HepG2 (cell line): ENCODE results near the gene CAMKMT. TPM values are rescaled to one million over a fixed set of nuclear protein-coding genes. Genes with fewer than 3 reads are reported as not detected.

Experiments used
- CEBPB ChIP-seq: IDR thresholded peaks from 2 replicates; pipeline ENCODE4 v1.6.1; 2011; ENCODE audit warnings: low read depth, low read length, improper control_type of control experiment, borderline replicate concordance
- EEA1 ChIP-seq: sonication (generic); formaldehyde crosslinking; IDR thresholded peaks from 2 replicates; pipeline ENCODE4 v1.5.1; 2020; ENCODE audit warnings: mild to moderate bottlenecking, missing genetic modification reagents, borderline replicate concordance
- HOXA3 ChIP-seq: sonication (generic); formaldehyde crosslinking; IDR thresholded peaks from 2 replicates; pipeline ENCODE4 v1.5.0; 2020; ENCODE audit warnings: missing genetic modification reagents
- KDM2A ChIP-seq: sonication (generic); formaldehyde crosslinking; IDR thresholded peaks from 2 replicates; pipeline ENCODE4 v1.4.0; 2020; ENCODE audit warnings: low read depth, missing genetic modification reagents, borderline replicate concordance
- PITX1 ChIP-seq: sonication (generic); formaldehyde crosslinking; IDR thresholded peaks from 2 replicates; pipeline ENCODE4 v1.5.1; 2020; ENCODE audit warnings: mild to moderate bottlenecking, missing genetic modification reagents
- SKI ChIP-seq: fragments of 450-650 bp; IDR thresholded peaks from one replicate; pipeline ENCODE4 v1.6.1; 2018; ENCODE audit warnings: mild to moderate bottlenecking; ENCODE audit not compliant: partially characterized antibody
- STAG1 ChIP-seq: sonication (generic); formaldehyde crosslinking; IDR thresholded peaks from 2 replicates; pipeline ENCODE4 v1.4.0; 2020; ENCODE audit warnings: missing genetic modification reagents
- XRCC5 ChIP-seq: fragments of 200-400 bp; formaldehyde crosslinking; optimal IDR thresholded peaks from 2 replicates; pipeline ENCODE3; 2017; ENCODE audit warnings: mild to moderate bottlenecking, low read length
- ZNF709 ChIP-seq: sonication (generic); formaldehyde crosslinking; IDR thresholded peaks from 2 replicates; pipeline ENCODE4 v1.5.0; 2020; ENCODE audit warnings: mild to moderate bottlenecking, missing genetic modification reagents
- ZSCAN25 ChIP-seq: sonication (generic); formaldehyde crosslinking; IDR thresholded peaks from 2 replicates; pipeline ENCODE4 v1.8.0; 2022; ENCODE audit warnings: mild to moderate bottlenecking, missing genetic modification reagents
- polyA plus RNA-seq, 8 experiments: library from polyadenylated mRNA; depleted of rRNA in 3 of 8; stranded (reverse) in 7 of 8; unstranded in 1 of 8; fragments of >200 nt; fragmentation: Illumina TruSeq in 4 of 8; extraction: Trizol in 4 of 8; gene quantifications; 2 replicates each; pipeline versions ENCODE4 v1.2.1 to v1.2.3, GENCODE V29; 2011 to 2016; ENCODE audit warnings: low read depth in 4 of 8, missing spikeins in 1 of 8, mixed read lengths in 1 of 8; ENCODE audit not compliant: insufficient read depth in 1 of 8
- total RNA-seq, 5 experiments: library from RNA; depleted of rRNA; stranded (reverse); fragments of >200 nt; fragmentation: Illumina TruSeq; extraction: Trizol; gene quantifications; 2 replicates each; pipeline ENCODE4 v1.2.3, GENCODE V29; 2016; ENCODE audit warnings: low read depth in 1 of 5
- TF ChIP-seq, protein P1 (sequence below): sonication (generic); formaldehyde crosslinking; IDR thresholded peaks from 2 replicates; pipeline ENCODE4 v1.4.0; 2020; ENCODE audit warnings: missing genetic modification reagents
- TF ChIP-seq, protein P2 (sequence below): IDR thresholded peaks from 2 replicates; pipeline ENCODE4 v1.6.1; 2016; ENCODE audit warnings: low read depth
- TF ChIP-seq, protein P3 (sequence below): sonication (generic); formaldehyde crosslinking; IDR thresholded peaks from 2 replicates; pipeline ENCODE4 v1.8.0; 2022; ENCODE audit warnings: mild to moderate bottlenecking, missing genetic modification reagents, moderate library complexity
- TF ChIP-seq, protein P4 (sequence below), 2 experiments: sonication (generic) in 1 of 2; formaldehyde crosslinking in 1 of 2; IDR thresholded peaks; 2 replicates each; pipeline versions ENCODE4 v1.4.0 to v1.6.1; 2018 to 2020; ENCODE audit warnings: missing genetic modification reagents in 2 of 2, borderline replicate concordance in 1 of 2, low read depth in 1 of 2, mild to moderate bottlenecking in 1 of 2, missing biosample characterization in 1 of 2
- TF ChIP-seq, protein P5 (sequence below): sonication (generic); formaldehyde crosslinking; conservative IDR thresholded peaks from 2 replicates; pipeline ENCODE4 v1.8.0; 2022; ENCODE audit warnings: missing genetic modification reagents
- TF ChIP-seq, protein P6 (sequence below): sonication (generic); formaldehyde crosslinking; IDR thresholded peaks from 2 replicates; pipeline ENCODE4 v1.4.0; 2020; ENCODE audit warnings: missing genetic modification reagents, borderline replicate concordance
- TF ChIP-seq, protein P7 (sequence below): IDR thresholded peaks from 2 replicates; pipeline ENCODE4 v1.6.1; 2016; ENCODE audit warnings: low read depth, control low read depth

Gene CAMKMT
- total and polyA plus RNA-seq, 2 of the 13 experiments (the other 11 are each of a cell fraction or from before 2014, with no cell fraction given) = 6.9 to 20.8 TPM

DNA sequence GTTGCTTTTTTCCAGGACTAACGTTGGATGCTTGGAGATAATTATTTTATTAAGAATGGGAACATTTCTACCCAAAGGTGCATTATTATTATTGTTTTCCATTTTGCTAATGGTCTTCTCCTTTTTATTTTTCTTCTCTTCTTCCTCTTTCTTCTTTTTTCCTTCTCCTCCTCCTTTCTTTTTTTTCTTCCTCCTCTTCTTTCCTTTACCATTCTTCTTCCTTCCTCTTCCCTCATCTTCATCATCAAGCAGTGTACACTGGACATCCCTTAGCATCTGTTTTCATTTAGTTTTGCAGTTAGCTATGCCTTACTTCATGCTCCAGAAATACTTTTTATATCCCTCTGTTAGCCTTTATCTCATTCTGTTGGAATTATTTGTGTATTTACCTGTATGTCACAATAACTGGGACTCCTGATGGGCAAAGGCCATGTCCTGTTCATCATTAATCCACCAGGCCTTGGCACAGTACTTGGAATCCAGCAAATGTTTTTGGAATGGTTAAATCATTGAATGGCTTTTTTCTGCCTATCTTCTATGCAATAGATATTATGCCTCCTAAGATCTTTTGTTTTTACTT is 162.7 kb downstream of the CAMKMT start (continued):
- TF ChIP-seq CEBPB = peak; percentile 94
- TF ChIP-seq STAG1 (CRISPR knock-in tag) = no peak
- TF ChIP-seq, protein P1, sequence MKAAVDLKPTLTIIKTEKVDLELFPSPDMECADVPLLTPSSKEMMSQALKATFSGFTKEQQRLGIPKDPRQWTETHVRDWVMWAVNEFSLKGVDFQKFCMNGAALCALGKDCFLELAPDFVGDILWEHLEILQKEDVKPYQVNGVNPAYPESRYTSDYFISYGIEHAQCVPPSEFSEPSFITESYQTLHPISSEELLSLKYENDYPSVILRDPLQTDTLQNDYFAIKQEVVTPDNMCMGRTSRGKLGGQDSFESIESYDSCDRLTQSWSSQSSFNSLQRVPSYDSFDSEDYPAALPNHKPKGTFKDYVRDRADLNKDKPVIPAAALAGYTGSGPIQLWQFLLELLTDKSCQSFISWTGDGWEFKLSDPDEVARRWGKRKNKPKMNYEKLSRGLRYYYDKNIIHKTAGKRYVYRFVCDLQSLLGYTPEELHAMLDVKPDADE (CRISPR knock-in tag) = no peak
- TF ChIP-seq EEA1 (CRISPR knock-in tag) = no peak
- TF ChIP-seq, protein P2, sequence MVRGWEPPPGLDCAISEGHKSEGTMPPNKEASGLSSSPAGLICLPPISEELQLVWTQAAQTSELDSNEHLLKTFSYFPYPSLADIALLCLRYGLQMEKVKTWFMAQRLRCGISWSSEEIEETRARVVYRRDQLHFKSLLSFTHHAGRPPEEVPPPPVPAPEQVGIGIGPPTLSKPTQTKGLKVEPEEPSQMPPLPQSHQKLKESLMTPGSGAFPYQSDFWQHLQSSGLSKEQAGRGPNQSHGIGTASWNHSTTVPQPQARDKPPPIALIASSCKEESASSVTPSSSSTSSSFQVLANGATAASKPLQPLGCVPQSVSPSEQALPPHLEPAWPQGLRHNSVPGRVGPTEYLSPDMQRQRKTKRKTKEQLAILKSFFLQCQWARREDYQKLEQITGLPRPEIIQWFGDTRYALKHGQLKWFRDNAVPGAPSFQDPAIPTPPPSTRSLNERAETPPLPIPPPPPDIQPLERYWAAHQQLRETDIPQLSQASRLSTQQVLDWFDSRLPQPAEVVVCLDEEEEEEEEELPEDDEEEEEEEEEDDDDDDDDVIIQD (CRISPR knock-in tag) = 0 out of 2 replicates have a peak, but pooled peaks have one; percentile 47
- no peak for TF ChIP-seq ZNF709 (CRISPR knock-in tag)
- TF ChIP-seq ZSCAN25 (CRISPR knock-in tag) = no peak
- TF ChIP-seq, protein P3, sequence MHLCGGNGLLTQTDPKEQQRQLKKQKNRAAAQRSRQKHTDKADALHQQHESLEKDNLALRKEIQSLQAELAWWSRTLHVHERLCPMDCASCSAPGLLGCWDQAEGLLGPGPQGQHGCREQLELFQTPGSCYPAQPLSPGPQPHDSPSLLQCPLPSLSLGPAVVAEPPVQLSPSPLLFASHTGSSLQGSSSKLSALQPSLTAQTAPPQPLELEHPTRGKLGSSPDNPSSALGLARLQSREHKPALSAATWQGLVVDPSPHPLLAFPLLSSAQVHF (CRISPR knock-in tag) = no peak
- no peak for TF ChIP-seq KDM2A (CRISPR knock-in tag)
- TF ChIP-seq, protein P4, sequence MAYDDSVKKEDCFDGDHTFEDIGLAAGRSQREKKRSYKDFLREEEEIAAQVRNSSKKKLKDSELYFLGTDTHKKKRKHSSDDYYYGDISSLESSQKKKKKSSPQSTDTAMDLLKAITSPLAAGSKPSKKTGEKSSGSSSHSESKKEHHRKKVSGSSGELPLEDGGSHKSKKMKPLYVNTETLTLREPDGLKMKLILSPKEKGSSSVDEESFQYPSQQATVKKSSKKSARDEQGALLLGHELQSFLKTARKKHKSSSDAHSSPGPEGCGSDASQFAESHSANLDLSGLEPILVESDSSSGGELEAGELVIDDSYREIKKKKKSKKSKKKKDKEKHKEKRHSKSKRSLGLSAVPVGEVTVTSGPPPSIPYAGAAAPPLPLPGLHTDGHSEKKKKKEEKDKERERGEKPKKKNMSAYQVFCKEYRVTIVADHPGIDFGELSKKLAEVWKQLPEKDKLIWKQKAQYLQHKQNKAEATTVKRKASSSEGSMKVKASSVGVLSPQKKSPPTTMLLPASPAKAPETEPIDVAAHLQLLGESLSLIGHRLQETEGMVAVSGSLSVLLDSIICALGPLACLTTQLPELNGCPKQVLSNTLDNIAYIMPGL (CRISPR knock-in tag; IDR thresholded peaks at IDR 0.05; ENCODE audit: borderline replicate concordance in 1 of 2, low read depth in 1 of 2) = no peak
- TF ChIP-seq XRCC5 = no peak
- no peak for TF ChIP-seq SKI
- TF ChIP-seq, protein P5, sequence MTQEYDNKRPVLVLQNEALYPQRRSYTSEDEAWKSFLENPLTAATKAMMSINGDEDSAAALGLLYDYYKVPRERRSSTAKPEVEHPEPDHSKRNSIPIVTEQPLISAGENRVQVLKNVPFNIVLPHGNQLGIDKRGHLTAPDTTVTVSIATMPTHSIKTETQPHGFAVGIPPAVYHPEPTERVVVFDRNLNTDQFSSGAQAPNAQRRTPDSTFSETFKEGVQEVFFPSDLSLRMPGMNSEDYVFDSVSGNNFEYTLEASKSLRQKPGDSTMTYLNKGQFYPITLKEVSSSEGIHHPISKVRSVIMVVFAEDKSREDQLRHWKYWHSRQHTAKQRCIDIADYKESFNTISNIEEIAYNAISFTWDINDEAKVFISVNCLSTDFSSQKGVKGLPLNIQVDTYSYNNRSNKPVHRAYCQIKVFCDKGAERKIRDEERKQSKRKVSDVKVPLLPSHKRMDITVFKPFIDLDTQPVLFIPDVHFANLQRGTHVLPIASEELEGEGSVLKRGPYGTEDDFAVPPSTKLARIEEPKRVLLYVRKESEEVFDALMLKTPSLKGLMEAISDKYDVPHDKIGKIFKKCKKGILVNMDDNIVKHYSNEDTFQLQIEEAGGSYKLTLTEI = no peak
- TF ChIP-seq, protein P6, sequence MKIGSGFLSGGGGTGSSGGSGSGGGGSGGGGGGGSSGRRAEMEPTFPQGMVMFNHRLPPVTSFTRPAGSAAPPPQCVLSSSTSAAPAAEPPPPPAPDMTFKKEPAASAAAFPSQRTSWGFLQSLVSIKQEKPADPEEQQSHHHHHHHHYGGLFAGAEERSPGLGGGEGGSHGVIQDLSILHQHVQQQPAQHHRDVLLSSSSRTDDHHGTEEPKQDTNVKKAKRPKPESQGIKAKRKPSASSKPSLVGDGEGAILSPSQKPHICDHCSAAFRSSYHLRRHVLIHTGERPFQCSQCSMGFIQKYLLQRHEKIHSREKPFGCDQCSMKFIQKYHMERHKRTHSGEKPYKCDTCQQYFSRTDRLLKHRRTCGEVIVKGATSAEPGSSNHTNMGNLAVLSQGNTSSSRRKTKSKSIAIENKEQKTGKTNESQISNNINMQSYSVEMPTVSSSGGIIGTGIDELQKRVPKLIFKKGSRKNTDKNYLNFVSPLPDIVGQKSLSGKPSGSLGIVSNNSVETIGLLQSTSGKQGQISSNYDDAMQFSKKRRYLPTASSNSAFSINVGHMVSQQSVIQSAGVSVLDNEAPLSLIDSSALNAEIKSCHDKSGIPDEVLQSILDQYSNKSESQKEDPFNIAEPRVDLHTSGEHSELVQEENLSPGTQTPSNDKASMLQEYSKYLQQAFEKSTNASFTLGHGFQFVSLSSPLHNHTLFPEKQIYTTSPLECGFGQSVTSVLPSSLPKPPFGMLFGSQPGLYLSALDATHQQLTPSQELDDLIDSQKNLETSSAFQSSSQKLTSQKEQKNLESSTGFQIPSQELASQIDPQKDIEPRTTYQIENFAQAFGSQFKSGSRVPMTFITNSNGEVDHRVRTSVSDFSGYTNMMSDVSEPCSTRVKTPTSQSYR (CRISPR knock-in tag) = no peak
- TF ChIP-seq PITX1 (CRISPR knock-in tag) = no peak
- TF ChIP-seq HOXA3 (CRISPR knock-in tag) = no peak
- TF ChIP-seq, protein P7, sequence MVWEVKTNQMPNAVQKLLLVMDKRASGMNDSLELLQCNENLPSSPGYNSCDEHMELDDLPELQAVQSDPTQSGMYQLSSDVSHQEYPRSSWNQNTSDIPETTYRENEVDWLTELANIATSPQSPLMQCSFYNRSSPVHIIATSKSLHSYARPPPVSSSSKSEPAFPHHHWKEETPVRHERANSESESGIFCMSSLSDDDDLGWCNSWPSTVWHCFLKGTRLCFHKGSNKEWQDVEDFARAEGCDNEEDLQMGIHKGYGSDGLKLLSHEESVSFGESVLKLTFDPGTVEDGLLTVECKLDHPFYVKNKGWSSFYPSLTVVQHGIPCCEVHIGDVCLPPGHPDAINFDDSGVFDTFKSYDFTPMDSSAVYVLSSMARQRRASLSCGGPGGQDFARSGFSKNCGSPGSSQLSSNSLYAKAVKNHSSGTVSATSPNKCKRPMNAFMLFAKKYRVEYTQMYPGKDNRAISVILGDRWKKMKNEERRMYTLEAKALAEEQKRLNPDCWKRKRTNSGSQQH (CRISPR knock-in tag) = no peak
